KMS-11 (cell line): ENCODE data around the gene CRYGS.
A peak's percentile ranks its signal among the peaks of the same experiment; 100 is the strongest.

Source experiments
- H2AFZ ChIP-seq: fragments of 200-600 bp; sonication (generic); 2 replicates; pipeline ENCODE4 v1.6.1; 2016; ENCODE audit warnings: antibody characterized with exemption, mixed run types, low read depth
- H3K27ac ChIP-seq: fragments of 200-600 bp; sonication (generic); 2 replicates; pipeline ENCODE4 v1.6.1; 2016; ENCODE audit warnings: mild to moderate bottlenecking, mixed run types
- H3K27me3 ChIP-seq: fragments of 200-600 bp; sonication (generic); 2 replicates; pipeline ENCODE4 v1.6.1; 2017; ENCODE audit warnings: mild to moderate bottlenecking, low read depth, mixed run types, moderate library complexity; ENCODE audit not compliant: insufficient read depth
- H3K36me3 ChIP-seq: fragments of 200-600 bp; sonication (generic); 2 replicates; pipeline ENCODE4 v1.6.1; 2017; ENCODE audit warnings: mild to moderate bottlenecking, mixed run types; ENCODE audit not compliant: insufficient read depth
- H3K4me1 ChIP-seq: fragments of 200-600 bp; sonication (generic); 2 replicates; pipeline ENCODE4 v1.6.1; 2016; ENCODE audit warnings: mild to moderate bottlenecking, low read depth, mixed run types; ENCODE audit not compliant: poor library complexity, severe bottlenecking
- H3K4me2 ChIP-seq: fragments of 200-600 bp; sonication (generic); 2 replicates; pipeline ENCODE4 v1.7.0; 2016; ENCODE audit warnings: mild to moderate bottlenecking, mixed run types
- H3K4me3 ChIP-seq: fragments of 200-600 bp; sonication (generic); IDR thresholded peaks from 2 replicates; pipeline ENCODE4 v1.6.1; 2017; ENCODE audit warnings: low read depth, low read length, mixed read lengths; ENCODE audit not compliant: insufficient read depth
- H3K79me2 ChIP-seq: fragments of 200-600 bp; sonication (generic); 2 replicates; pipeline ENCODE4 v1.6.1; 2016; ENCODE audit warnings: low read depth, mixed run types; ENCODE audit not compliant: insufficient read depth
- H3K9ac ChIP-seq: fragments of 200-600 bp; sonication (generic); 2 replicates; pipeline ENCODE4 v1.6.1; 2016; ENCODE audit warnings: mild to moderate bottlenecking, mixed run types
- H4K20me1 ChIP-seq: fragments of 200-600 bp; sonication (generic); 2 replicates; pipeline ENCODE4 v1.6.1; 2016; ENCODE audit warnings: mild to moderate bottlenecking, mixed run types; ENCODE audit not compliant: insufficient read depth
- TF ChIP-seq, protein P1 (sequence below): fragments of 200-600 bp; sonication (generic); conservative IDR thresholded peaks from 2 replicates; pipeline ENCODE4 v1.6.1; 2017; ENCODE audit warnings: low read depth, mild to moderate bottlenecking, antibody characterized with exemption, low read length, moderate library complexity, mixed read lengths

Gene CRYGS

DNA sequence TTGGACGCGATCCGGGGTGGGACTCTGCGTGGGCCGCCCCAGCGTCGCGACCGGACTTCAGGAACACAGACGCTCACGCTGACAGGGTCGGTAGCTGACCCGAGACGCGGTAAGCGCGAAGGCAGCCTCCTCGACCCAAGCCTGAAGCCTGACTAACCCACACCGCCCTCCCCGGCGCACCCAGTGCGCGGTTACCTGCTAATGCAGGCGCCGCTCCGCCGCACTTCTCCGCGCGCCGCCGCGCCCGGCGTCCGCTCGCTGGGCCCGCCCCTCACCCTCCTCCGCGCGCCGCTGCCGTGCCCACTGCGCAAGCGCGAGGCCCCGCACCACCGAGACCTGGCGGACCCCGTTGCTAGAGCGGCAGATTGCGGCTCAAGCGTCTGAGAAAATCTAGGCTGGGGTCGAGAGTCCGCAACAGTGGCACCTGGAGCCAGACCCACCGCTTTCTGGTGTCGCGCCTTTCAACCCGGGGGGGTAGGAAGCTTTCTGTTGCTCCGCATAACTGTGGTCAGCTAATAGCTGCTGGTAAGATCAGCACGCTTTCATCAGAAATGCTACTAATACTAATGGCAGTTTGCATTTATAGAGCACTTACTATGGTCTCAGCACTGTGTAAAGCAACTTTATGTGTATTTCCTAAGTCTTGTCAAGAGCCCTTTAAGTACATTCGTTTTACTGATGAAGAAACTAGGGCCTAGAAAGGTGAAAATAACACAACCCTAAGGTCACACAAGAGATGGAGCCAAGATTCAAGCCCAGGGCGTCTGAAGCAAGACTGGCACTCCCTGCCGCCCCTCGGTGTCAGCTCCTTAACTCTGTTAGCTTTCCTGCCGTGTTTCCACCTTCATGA, 23.1 kb upstream of the CRYGS start, which contains the start of gene TBCCD1:
Gene TBCCD1, minus strand, starts transcription at position 268 of the 850 bp plus-strand sequence. CDS start 3,010 bp downstream, outside the sequence.
- peak within 1 kb of the TSS; percentile 63 for H3K4me3 ChIP-seq
- H2AFZ ChIP-seq, result peak within 1 kb of the TSS; percentile 88
- peak within 1 kb of the TSS; percentile 98 for H3K4me2 ChIP-seq
- H3K27me3 ChIP-seq, result no peaks in the 10 kb centered on the region
- H4K20me1 ChIP-seq, result no peaks in the 10 kb centered on the region
- peak within 1 kb of the TSS; percentile 74 for H3K9ac ChIP-seq
- peaks cover 29% of the 10 kb centered on the region for H3K79me2 ChIP-seq
- no peaks in the 10 kb centered on the region for H3K36me3 ChIP-seq
- H3K27ac ChIP-seq, result peak within 1 kb of the TSS; percentile 73
- TF ChIP-seq, protein P1, sequence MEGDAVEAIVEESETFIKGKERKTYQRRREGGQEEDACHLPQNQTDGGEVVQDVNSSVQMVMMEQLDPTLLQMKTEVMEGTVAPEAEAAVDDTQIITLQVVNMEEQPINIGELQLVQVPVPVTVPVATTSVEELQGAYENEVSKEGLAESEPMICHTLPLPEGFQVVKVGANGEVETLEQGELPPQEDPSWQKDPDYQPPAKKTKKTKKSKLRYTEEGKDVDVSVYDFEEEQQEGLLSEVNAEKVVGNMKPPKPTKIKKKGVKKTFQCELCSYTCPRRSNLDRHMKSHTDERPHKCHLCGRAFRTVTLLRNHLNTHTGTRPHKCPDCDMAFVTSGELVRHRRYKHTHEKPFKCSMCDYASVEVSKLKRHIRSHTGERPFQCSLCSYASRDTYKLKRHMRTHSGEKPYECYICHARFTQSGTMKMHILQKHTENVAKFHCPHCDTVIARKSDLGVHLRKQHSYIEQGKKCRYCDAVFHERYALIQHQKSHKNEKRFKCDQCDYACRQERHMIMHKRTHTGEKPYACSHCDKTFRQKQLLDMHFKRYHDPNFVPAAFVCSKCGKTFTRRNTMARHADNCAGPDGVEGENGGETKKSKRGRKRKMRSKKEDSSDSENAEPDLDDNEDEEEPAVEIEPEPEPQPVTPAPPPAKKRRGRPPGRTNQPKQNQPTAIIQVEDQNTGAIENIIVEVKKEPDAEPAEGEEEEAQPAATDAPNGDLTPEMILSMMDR, result no peak
- peaks cover 30% of the 10 kb centered on the region for H3K4me1 ChIP-seq

DNA sequence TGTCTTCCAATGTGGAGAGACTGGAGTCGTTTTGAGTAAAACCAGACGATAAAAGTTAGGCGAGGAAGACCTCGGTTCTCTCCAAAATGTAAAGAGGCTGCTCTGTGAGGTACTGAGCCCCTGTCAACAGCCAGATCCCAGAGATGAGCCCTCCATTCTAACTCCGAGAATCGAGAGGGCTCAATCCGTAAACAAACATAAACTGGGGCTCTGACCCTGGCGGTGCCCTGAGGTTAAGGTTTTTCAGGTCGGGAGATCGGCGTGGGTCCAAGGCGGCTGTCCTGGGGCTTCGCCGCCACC, 22.5 kb upstream of the CRYGS start:
- Histone ChIP-seq H2AFZ (peak overlapping the region; percentile 88), H3K79me2 (peaks cover 24% of the 10 kb centered on the region), H4K20me1 (no peaks in the 10 kb centered on the region), H3K27ac (peak overlapping the region; percentile 73), H3K4me1 (peaks cover 25% of the 10 kb centered on the region), H3K27me3 (no peaks in the 10 kb centered on the region), H3K4me3 (peak overlapping the region; percentile 34), H3K36me3 (no peaks in the 10 kb centered on the region), H3K4me2 (peak overlapping the region; percentile 98), H3K9ac (peak overlapping the region; percentile 74; the same call in 1 of the 2 replicates)
- TF ChIP-seq, protein P1, result 0 out of 2 replicates have a peak, but pooled peaks have one; percentile 14

DNA sequence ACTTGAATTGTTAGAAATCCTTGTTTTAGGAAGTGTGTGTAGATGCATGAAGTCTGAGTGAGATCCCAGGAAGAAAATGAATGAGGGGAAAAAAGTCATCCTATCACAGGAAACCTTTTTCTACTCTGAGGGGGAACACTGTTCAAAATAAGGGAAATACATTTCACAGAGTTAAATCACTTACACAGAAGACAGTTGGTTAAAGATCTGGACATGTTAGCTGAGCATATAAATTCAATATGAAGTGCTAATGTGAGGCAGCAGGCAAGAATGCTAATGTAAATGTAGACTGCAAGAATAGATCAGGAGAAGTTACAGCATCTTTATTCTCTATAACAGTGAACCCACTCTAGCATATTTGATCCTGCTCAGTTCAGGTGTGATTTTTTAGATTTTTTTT, 20.4 kb upstream of the CRYGS start:
- no peak overlapping the region for H3K4me3 ChIP-seq
- no peaks in the 10 kb centered on the region for H3K36me3 ChIP-seq
- no peaks in the 10 kb centered on the region for H4K20me1 ChIP-seq
- H3K4me2 ChIP-seq, result no peak overlapping the region
- no peak overlapping the region for H2AFZ ChIP-seq
- TF ChIP-seq, protein P1, result no peak
- H3K4me1 ChIP-seq, result peaks cover 21% of the 10 kb centered on the region
- no peaks in the 10 kb centered on the region for H3K27me3 ChIP-seq
- no peak overlapping the region for H3K27ac ChIP-seq
- peaks cover 8% of the 10 kb centered on the region for H3K79me2 ChIP-seq
- H3K9ac ChIP-seq, result no peak overlapping the region

DNA sequence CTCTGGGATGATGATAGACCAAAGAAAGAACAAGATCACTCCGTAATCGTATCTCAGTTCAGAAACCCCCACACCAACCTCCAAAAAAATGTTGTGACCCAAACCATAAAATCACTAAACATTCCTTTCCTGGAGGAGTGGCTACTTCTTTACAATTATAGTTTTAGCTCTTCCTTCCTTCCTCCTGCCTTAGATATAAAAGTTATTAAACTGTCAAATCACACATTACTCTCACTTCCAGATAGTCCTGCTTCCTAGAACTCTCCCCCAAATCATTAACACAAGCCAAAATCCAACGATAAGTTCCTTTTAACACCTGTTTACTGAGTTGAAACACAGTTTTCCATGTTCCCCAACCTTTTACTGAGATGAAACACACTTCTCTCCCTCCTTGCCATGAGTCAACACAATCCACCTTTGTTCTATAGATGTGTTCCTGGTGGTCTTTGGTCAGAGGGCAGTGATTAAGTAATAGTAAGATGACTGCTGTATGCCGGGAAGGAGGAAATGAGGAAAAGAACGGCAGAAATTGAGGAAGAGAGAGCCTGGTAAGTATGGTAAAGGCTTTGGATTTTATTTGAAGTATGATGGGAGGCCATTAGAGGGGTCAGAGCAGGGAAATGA, 8.3 kb upstream of the CRYGS start:
- Histone ChIP-seq H3K9ac (no peak overlapping the region), H3K27ac (no peak overlapping the region), H3K27me3 (no peaks in the 10 kb centered on the region), H3K4me1 (no peaks in the 10 kb centered on the region), H3K4me3 (no peak overlapping the region), H3K4me2 (no peak overlapping the region), H4K20me1 (no peaks in the 10 kb centered on the region), H3K36me3 (no peaks in the 10 kb centered on the region; the same call in 1 of the 2 replicates), H2AFZ (no peak overlapping the region), H3K79me2 (no peaks in the 10 kb centered on the region)
- TF ChIP-seq, protein P1, result no peak
